ENCODE results near the gene OCA2. TPM values are rescaled to one million over a fixed set of nuclear protein-coding genes. Genes with fewer than 3 reads are reported as not detected.

Gene OCA2
- total and polyA plus RNA-seq, 4 donors: 0.49 to 23.0 (median 2.3) TPM

- no peak for ATAC-seq (ENCODE audit: insufficient read depth, low FRiP score)
- H3K27me3 ChIP-seq (ENCODE audit: control insufficient read depth in 3 of 3, insufficient read depth in 3 of 3, low read length in 2 of 3): no peaks in the 10 kb centered on the region
- no peaks in the 10 kb centered on the region for H3K9me3 ChIP-seq (ENCODE audit: control insufficient read depth in 4 of 4, insufficient read depth in 3 of 4, low read length in 3 of 4)
- peaks cover 4 to 47% (median 28%) of the 10 kb centered on the region in 4 donors for H3K36me3 ChIP-seq (ENCODE audit: control insufficient read depth in 4 of 4, insufficient read depth in 4 of 4, low read length in 4 of 4)
- H3K4me1 ChIP-seq (ENCODE audit: control insufficient read depth in 5 of 5, insufficient read depth in 5 of 5, low read length in 5 of 5): no peaks in the 10 kb centered on the region
- no peak for TF ChIP-seq CTCF (IDR thresholded peaks at IDR 0.05; ENCODE audit: control extremely low read depth, extremely low read depth)
- H3K4me3 ChIP-seq: no peak overlapping the region
- H3K9ac ChIP-seq (ENCODE audit: insufficient read depth in 1 of 2, low read length in 2 of 2): no peak overlapping the region
- DNase-seq: no peak
- H3K27ac ChIP-seq (ENCODE audit: low read depth in 1 of 2, low read length in 1 of 2): no peak overlapping the region
- WGBS, 2 donors: 97% methylated on average over 13 of the region's 13 CpGs
These were observed 32.3 kb upstream of the OCA2 start for GRCh38 chr15:28131400-28131799.

GRCh38 chr15:28130651-28131050 lies 31.5 kb upstream of the OCA2 start:
- H3K36me3 ChIP-seq (ENCODE audit: control insufficient read depth in 4 of 4, insufficient read depth in 4 of 4, low read length in 4 of 4): peaks cover 4 to 47% (median 28%) of the 10 kb centered on the region in 4 donors
- H3K27ac ChIP-seq (ENCODE audit: low read depth in 1 of 2, low read length in 1 of 2): no peak overlapping the region
- no peaks in the 10 kb centered on the region for H3K27me3 ChIP-seq (ENCODE audit: control insufficient read depth in 3 of 3, insufficient read depth in 3 of 3, low read length in 2 of 3)
- DNase-seq (no peak), ATAC-seq (ENCODE audit: insufficient read depth, low FRiP score) (no peak)
- 97 to 98% methylated on average over 7 of the region's 7 CpGs for WGBS, 2 donors
- H3K9ac ChIP-seq (ENCODE audit: insufficient read depth in 1 of 2, low read length in 2 of 2): no peak overlapping the region
- no peak overlapping the region for H3K4me3 ChIP-seq
- no peaks in the 10 kb centered on the region for H3K9me3 ChIP-seq (ENCODE audit: control insufficient read depth in 4 of 4, insufficient read depth in 3 of 4, low read length in 3 of 4)
- H3K4me1 ChIP-seq (ENCODE audit: control insufficient read depth in 5 of 5, insufficient read depth in 5 of 5, low read length in 5 of 5): no peaks in the 10 kb centered on the region
- TF ChIP-seq CTCF (IDR thresholded peaks at IDR 0.05; ENCODE audit: control extremely low read depth, extremely low read depth): no peak

GRCh38 chr15:28129231-28129848 lies 30.2 kb upstream of the OCA2 start:
- no peak overlapping the region for H3K27ac ChIP-seq (ENCODE audit: low read depth in 1 of 2, low read length in 1 of 2)
- H3K27me3 ChIP-seq (ENCODE audit: control insufficient read depth in 3 of 3, insufficient read depth in 3 of 3, low read length in 2 of 3): no peaks in the 10 kb centered on the region
- 96% methylated on average over 9 of the region's 9 CpGs for WGBS, 2 donors
- ATAC-seq (ENCODE audit: insufficient read depth, low FRiP score) (no peak), DNase-seq (no peak)
- no peaks in the 10 kb centered on the region for H3K4me1 ChIP-seq (ENCODE audit: control insufficient read depth in 5 of 5, insufficient read depth in 5 of 5, low read length in 5 of 5)
- H3K9ac ChIP-seq (ENCODE audit: insufficient read depth in 1 of 2, low read length in 2 of 2): no peak overlapping the region
- H3K9me3 ChIP-seq (ENCODE audit: control insufficient read depth in 4 of 4, insufficient read depth in 3 of 4, low read length in 3 of 4): no peaks in the 10 kb centered on the region
- H3K36me3 ChIP-seq (ENCODE audit: control insufficient read depth in 4 of 4, insufficient read depth in 4 of 4, low read length in 4 of 4): peaks cover 4 to 48% (median 33%) of the 10 kb centered on the region in 4 donors
- H3K4me3 ChIP-seq: no peak overlapping the region
- TF ChIP-seq CTCF (IDR thresholded peaks at IDR 0.05; ENCODE audit: control extremely low read depth, extremely low read depth): no peak

- DNase-seq (no peak), ATAC-seq (ENCODE audit: insufficient read depth, low FRiP score) (no peak)
- Histone ChIP-seq H3K36me3 (ENCODE audit: control insufficient read depth in 4 of 4, insufficient read depth in 4 of 4, low read length in 4 of 4) (peaks cover 4 to 48% (median 38%) of the 10 kb centered on the region in 4 donors), H3K9ac (ENCODE audit: insufficient read depth in 1 of 2, low read length in 2 of 2) (no peak overlapping the region), H3K4me1 (ENCODE audit: control insufficient read depth in 5 of 5, insufficient read depth in 5 of 5, low read length in 5 of 5) (no peaks in the 10 kb centered on the region), H3K27me3 (ENCODE audit: control insufficient read depth in 3 of 3, insufficient read depth in 3 of 3, low read length in 2 of 3) (no peaks in the 10 kb centered on the region), H3K4me3 (no peak overlapping the region), H3K27ac (ENCODE audit: low read depth in 1 of 2, low read length in 1 of 2) (no peak overlapping the region), H3K9me3 (ENCODE audit: control insufficient read depth in 4 of 4, insufficient read depth in 3 of 4, low read length in 3 of 4) (no peaks in the 10 kb centered on the region)
- WGBS, 2 donors: 82 to 83% methylated on average over 11 of the region's 11 CpGs
- no peak for TF ChIP-seq CTCF (IDR thresholded peaks at IDR 0.05; ENCODE audit: control extremely low read depth, extremely low read depth)
These were observed 28.9 kb upstream of the OCA2 start for GRCh38 chr15:28128031-28128430.

All from lung (tissue), 12 donors.